Neural progenitor cell (in vitro differentiated cells): Measurements from ENCODE around the gene PIP5KL1.

Source experiments
- EZH2 ChIP-seq: fragments of 200-600 bp; sonication (generic); IDR thresholded peaks from 2 replicates; pipeline ENCODE4 v1.6.1; 2017; ENCODE audit warnings: antibody characterized with exemption, mild to moderate bottlenecking, moderate library complexity
- EZH2phosphoT487 ChIP-seq: fragments of 200-600 bp; sonication (generic); IDR thresholded peaks from 2 replicates; pipeline ENCODE4 v1.6.1; 2017; ENCODE audit warnings: antibody characterized with exemption
- TF ChIP-seq, protein P1 (sequence below): fragments of 200-600 bp; sonication (generic); IDR thresholded peaks from 2 replicates; pipeline ENCODE4 v1.5.1; 2017; ENCODE audit warnings: antibody characterized with exemption, mild to moderate bottlenecking

DNA sequence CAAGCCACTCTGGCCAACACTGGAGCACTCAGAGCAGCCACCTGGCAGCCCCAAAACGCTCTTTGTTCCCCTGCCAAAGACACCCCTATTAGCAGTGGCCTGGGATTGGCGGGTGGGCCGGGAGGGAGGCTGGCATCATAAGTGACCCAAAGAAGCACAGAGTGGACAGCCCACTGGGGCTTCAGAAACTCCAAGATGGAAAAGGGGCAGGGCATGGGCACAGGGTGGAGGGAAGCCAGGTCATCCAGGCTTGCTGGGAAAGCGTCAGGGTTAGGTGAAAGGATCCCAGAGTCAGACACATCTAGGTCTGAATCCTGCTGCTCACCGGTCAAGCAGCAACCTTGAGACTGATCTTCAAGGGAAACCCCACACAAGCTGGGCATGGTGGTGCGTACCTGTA is 35.4 kb upstream of the PIP5KL1 start:
- TF ChIP-seq, protein P1, sequence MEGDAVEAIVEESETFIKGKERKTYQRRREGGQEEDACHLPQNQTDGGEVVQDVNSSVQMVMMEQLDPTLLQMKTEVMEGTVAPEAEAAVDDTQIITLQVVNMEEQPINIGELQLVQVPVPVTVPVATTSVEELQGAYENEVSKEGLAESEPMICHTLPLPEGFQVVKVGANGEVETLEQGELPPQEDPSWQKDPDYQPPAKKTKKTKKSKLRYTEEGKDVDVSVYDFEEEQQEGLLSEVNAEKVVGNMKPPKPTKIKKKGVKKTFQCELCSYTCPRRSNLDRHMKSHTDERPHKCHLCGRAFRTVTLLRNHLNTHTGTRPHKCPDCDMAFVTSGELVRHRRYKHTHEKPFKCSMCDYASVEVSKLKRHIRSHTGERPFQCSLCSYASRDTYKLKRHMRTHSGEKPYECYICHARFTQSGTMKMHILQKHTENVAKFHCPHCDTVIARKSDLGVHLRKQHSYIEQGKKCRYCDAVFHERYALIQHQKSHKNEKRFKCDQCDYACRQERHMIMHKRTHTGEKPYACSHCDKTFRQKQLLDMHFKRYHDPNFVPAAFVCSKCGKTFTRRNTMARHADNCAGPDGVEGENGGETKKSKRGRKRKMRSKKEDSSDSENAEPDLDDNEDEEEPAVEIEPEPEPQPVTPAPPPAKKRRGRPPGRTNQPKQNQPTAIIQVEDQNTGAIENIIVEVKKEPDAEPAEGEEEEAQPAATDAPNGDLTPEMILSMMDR, result no peak
- TF ChIP-seq EZH2 (no peak), EZH2phosphoT487 (no peak)
